Measurements from ENCODE around the gene GATA3. TPM values are rescaled to one million over a fixed set of nuclear protein-coding genes. Genes with fewer than 3 reads are reported as not detected.

Gene GATA3
- total RNA-seq, 4 donors from 2014 or later: 0.60 TPM; not detected in 3

DNA sequence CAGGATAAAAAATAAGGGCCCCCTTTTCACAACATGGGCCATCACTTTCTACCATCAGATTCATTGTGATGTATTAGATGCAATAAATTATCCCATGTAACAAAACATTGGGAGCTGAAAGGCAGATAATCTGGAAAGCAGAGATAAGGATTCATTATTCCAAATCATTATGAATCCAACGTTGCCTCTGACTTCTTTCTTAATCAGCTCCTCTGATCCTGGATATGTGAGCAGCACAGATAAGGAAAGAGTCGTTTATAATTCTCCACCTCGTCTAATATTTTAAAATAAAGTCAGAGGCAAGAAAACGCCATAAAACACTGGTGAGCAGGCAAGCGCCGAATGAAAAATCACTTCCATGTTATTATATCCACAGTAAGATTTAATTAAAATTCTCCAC, 13.8 kb upstream of the GATA3 start:
- Histone ChIP-seq H3K9me3 (no peaks in the 10 kb centered on the region), H3K27ac (no peak overlapping the region), H3K4me3 (no peak overlapping the region), H3K27me3 (peaks cover 7 to 100% of the 10 kb centered on the region in 2 donors), H3K36me3 (no peaks in the 10 kb centered on the region), H3K4me1 (peaks cover 0 to 58% (median 13%) of the 10 kb centered on the region in 4 donors)
- TF ChIP-seq CTCF (IDR thresholded peaks at IDR 0.05) (no peak), EP300 (IDR thresholded peaks at IDR 0.05) (no peak), POLR2A (IDR thresholded peaks at IDR 0.05) (no peak)
- no peak for DNase-seq (ENCODE audit: low spot score in 2 of 2)
- 10 to 15% methylated on average over 6 of the region's 6 CpGs for WGBS, 2 donors

GRCh38 chr10:8041284-8041991, 13.1 kb upstream of the GATA3 start:
- Histone ChIP-seq H3K27ac (no peak overlapping the region), H3K36me3 (no peaks in the 10 kb centered on the region), H3K9me3 (no peaks in the 10 kb centered on the region), H3K27me3 (peaks cover 5 to 100% of the 10 kb centered on the region in 2 donors), H3K4me3 (no peak overlapping the region), H3K4me1 (peaks cover 0 to 53% (median 17%) of the 10 kb centered on the region in 4 donors)
- no peak for DNase-seq (ENCODE audit: low spot score in 2 of 2)
- 6 to 7% methylated on average over 10 of the region's 10 CpGs for WGBS, 2 donors
- TF ChIP-seq EP300 (IDR thresholded peaks at IDR 0.05): no peak
- TF ChIP-seq CTCF (IDR thresholded peaks at IDR 0.05): no peak
- TF ChIP-seq POLR2A (IDR thresholded peaks at IDR 0.05): no peak

DNA sequence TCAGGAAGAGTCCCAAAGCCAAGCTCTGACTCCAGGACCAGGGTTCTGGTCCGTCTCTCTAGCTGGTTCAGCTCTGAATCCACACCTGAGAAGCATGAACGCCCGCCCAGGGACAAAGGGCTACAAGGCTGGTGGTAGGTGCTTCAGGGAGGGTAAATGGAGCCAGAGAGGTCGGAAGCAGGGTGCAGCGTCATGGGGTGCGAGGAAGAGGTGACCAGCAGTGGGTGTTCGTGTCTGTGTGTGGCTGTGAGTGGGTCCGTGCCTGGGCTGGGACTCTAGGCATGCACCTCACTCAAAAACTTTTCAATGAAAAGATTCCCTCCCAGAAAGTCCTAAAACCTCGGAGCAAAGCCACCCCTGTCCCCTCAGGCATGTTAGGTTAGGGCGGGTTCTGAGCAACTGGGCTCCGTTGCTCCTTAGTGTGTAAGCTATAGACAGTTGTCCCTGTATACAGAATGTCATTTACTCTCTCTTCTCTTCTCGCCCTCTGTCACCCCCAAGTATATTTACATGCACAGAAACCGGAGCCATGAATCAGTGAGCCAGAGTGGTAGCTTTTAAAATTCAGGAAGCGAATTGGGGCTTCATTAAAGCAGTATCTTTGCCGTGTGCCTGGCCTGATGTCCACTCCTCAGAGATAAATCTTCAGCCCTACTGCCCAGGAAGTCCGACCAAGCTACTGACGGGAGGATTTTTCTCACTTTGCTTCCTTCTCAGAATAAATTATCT, 12.3 kb upstream of the GATA3 start:
- H3K27ac ChIP-seq: no peak overlapping the region
- no peak overlapping the region for H3K4me3 ChIP-seq
- H3K9me3 ChIP-seq: no peaks in the 10 kb centered on the region
- peaks cover 0 to 46% (median 17%) of the 10 kb centered on the region in 4 donors for H3K4me1 ChIP-seq
- 5% methylated on average over 17 of the region's 17 CpGs for WGBS, 2 donors
- no peak for DNase-seq (ENCODE audit: low spot score in 2 of 2)
- peaks cover 4 to 100% of the 10 kb centered on the region in 2 donors for H3K27me3 ChIP-seq
- H3K36me3 ChIP-seq: no peaks in the 10 kb centered on the region
- no peak for TF ChIP-seq CTCF (IDR thresholded peaks at IDR 0.05)
- no peak for TF ChIP-seq EP300 (IDR thresholded peaks at IDR 0.05)
- no peak for TF ChIP-seq POLR2A (IDR thresholded peaks at IDR 0.05)

- Histone ChIP-seq H3K4me1 (peaks cover 0 to 40% (median 17%) of the 10 kb centered on the region in 4 donors), H3K27ac (no peak overlapping the region), H3K4me3 (no peak overlapping the region), H3K36me3 (no peaks in the 10 kb centered on the region), H3K27me3 (peaks cover 4 to 100% of the 10 kb centered on the region in 2 donors), H3K9me3 (no peaks in the 10 kb centered on the region)
- no peak for DNase-seq (ENCODE audit: low spot score in 2 of 2)
- TF ChIP-seq EP300 (IDR thresholded peaks at IDR 0.05) (no peak), POLR2A (IDR thresholded peaks at IDR 0.05) (no peak), CTCF (IDR thresholded peaks at IDR 0.05) (no peak)
- 3 to 6% methylated on average over 34 to 35 of the region's 35 CpGs for WGBS, 2 donors
Measured at GRCh38 chr10:8042721-8043568, 11.5 kb upstream of the GATA3 start.
